ENCODE results near the gene KHDC4. TPM values are rescaled to one million over a fixed set of nuclear protein-coding genes. Genes with fewer than 3 reads are reported as not detected.

Gene KHDC4
- total and polyA plus RNA-seq, 4 donors, result 8.4 to 32.6 (median 14.8) TPM

DNA sequence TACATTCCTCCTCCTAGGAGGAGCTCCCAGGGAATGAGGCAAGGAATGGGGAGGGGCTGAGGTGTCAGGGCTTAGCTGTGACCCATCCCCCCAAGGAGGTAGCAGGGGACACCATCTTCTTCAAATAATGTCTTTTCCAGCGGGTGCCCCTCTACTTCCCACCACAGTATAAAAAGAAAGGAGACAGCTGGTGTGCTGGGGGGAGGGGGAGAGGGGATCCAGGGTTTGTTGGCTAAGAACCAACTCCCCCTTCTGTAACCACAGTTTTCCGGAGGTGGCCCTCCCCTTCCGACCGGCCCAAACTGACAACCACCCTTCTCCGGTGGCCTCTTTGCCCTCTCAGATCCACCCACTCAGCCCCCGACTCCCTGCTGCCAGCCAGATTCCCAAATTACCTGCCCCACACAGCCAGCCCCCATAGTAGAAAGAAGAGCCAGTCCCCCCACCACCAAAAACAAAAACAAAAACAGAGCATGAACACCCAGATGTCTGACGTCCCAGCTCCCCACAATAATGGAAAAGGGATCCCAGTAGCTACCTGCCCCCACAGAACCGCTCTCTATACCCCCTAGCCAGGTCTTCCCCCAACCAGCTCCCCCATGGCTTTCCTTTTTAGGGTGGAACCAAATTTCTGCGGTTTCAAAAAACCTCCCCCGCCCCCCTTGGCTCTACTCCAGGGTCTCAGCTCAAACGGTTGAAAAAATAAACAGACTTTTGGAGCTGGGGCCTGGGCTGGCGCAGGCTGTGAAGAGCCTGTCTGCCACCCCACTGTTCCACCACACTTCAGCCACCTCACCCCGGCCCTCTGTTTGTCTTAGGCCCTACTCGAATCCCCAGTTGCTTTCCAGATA lies 42.1 kb upstream of the KHDC4 start:
- H3K36me3 ChIP-seq (ENCODE audit: control insufficient read depth in 4 of 4, insufficient read depth in 3 of 4, low read depth in 1 of 4, low read length in 3 of 4), result no peaks in the 10 kb centered on the region
- H3K9ac ChIP-seq (ENCODE audit: low read depth in 1 of 2, low read length in 2 of 2), result peak overlapping the region; percentile 0 to 75
- H3K27me3 ChIP-seq (ENCODE audit: control insufficient read depth in 4 of 4, insufficient read depth in 4 of 4, low read length in 3 of 4), result no peaks in the 10 kb centered on the region
- peak overlapping the region in 2 of 3 donors; percentile 76 to 80 for H3K4me3 ChIP-seq (ENCODE audit: low read depth in 1 of 3, low read length in 3 of 3)
- H3K27ac ChIP-seq (ENCODE audit: low read depth in 1 of 2, low read length in 2 of 2), result peak overlapping the region; percentile 80 to 92
- 35% methylated on average over 14 of the region's 14 CpGs for WGBS
- no peaks in the 10 kb centered on the region for H3K9me3 ChIP-seq (ENCODE audit: control insufficient read depth in 4 of 4, low read length in 3 of 4)
- no peak for TF ChIP-seq NR2F2 (IDR thresholded peaks at IDR 0.05)
- no peak for TF ChIP-seq YY1 (IDR thresholded peaks at IDR 0.05)
- TF ChIP-seq, protein P1, sequence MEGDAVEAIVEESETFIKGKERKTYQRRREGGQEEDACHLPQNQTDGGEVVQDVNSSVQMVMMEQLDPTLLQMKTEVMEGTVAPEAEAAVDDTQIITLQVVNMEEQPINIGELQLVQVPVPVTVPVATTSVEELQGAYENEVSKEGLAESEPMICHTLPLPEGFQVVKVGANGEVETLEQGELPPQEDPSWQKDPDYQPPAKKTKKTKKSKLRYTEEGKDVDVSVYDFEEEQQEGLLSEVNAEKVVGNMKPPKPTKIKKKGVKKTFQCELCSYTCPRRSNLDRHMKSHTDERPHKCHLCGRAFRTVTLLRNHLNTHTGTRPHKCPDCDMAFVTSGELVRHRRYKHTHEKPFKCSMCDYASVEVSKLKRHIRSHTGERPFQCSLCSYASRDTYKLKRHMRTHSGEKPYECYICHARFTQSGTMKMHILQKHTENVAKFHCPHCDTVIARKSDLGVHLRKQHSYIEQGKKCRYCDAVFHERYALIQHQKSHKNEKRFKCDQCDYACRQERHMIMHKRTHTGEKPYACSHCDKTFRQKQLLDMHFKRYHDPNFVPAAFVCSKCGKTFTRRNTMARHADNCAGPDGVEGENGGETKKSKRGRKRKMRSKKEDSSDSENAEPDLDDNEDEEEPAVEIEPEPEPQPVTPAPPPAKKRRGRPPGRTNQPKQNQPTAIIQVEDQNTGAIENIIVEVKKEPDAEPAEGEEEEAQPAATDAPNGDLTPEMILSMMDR (IDR thresholded peaks at IDR 0.05; ENCODE audit: low read depth, low read length, missing input control), result no peak
- no peak for TF ChIP-seq HNF4A (conservative IDR thresholded peaks at IDR 0.05)
- TF ChIP-seq RXRA (IDR thresholded peaks at IDR 0.05), result no peak
- no peak for TF ChIP-seq EGR1 (IDR thresholded peaks at IDR 0.05; ENCODE audit: low read depth in 2 of 2)
- TF ChIP-seq, protein P2, sequence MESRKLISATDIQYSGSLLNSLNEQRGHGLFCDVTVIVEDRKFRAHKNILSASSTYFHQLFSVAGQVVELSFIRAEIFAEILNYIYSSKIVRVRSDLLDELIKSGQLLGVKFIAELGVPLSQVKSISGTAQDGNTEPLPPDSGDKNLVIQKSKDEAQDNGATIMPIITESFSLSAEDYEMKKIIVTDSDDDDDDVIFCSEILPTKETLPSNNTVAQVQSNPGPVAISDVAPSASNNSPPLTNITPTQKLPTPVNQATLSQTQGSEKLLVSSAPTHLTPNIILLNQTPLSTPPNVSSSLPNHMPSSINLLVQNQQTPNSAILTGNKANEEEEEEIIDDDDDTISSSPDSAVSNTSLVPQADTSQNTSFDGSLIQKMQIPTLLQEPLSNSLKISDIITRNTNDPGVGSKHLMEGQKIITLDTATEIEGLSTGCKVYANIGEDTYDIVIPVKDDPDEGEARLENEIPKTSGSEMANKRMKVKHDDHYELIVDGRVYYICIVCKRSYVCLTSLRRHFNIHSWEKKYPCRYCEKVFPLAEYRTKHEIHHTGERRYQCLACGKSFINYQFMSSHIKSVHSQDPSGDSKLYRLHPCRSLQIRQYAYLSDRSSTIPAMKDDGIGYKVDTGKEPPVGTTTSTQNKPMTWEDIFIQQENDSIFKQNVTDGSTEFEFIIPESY (IDR thresholded peaks at IDR 0.05), result no peak
- no peak for TF ChIP-seq JUND (IDR thresholded peaks at IDR 0.05)
- TF ChIP-seq FOXA2 (IDR thresholded peaks at IDR 0.05), result no peak
- TF ChIP-seq GABPA (IDR thresholded peaks at IDR 0.05 in 1 of 2, conservative IDR thresholded peaks at IDR 0.05 in 1 of 2), result no peak
- TF ChIP-seq, protein P3, sequence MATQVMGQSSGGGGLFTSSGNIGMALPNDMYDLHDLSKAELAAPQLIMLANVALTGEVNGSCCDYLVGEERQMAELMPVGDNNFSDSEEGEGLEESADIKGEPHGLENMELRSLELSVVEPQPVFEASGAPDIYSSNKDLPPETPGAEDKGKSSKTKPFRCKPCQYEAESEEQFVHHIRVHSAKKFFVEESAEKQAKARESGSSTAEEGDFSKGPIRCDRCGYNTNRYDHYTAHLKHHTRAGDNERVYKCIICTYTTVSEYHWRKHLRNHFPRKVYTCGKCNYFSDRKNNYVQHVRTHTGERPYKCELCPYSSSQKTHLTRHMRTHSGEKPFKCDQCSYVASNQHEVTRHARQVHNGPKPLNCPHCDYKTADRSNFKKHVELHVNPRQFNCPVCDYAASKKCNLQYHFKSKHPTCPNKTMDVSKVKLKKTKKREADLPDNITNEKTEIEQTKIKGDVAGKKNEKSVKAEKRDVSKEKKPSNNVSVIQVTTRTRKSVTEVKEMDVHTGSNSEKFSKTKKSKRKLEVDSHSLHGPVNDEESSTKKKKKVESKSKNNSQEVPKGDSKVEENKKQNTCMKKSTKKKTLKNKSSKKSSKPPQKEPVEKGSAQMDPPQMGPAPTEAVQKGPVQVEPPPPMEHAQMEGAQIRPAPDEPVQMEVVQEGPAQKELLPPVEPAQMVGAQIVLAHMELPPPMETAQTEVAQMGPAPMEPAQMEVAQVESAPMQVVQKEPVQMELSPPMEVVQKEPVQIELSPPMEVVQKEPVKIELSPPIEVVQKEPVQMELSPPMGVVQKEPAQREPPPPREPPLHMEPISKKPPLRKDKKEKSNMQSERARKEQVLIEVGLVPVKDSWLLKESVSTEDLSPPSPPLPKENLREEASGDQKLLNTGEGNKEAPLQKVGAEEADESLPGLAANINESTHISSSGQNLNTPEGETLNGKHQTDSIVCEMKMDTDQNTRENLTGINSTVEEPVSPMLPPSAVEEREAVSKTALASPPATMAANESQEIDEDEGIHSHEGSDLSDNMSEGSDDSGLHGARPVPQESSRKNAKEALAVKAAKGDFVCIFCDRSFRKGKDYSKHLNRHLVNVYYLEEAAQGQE (IDR thresholded peaks at IDR 0.05), result no peak
- TF ChIP-seq SP1 (IDR thresholded peaks at IDR 0.05), result no peak
- TF ChIP-seq FOXA1 (IDR thresholded peaks at IDR 0.05), result no peak
- no peak for TF ChIP-seq HNF4G (IDR thresholded peaks at IDR 0.05)
- TF ChIP-seq, protein P4, sequence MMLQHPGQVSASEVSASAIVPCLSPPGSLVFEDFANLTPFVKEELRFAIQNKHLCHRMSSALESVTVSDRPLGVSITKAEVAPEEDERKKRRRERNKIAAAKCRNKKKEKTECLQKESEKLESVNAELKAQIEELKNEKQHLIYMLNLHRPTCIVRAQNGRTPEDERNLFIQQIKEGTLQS (IDR thresholded peaks at IDR 0.05), result no peak
- no peak for TF ChIP-seq RAD21 (IDR thresholded peaks at IDR 0.05)
- TF ChIP-seq, protein P5, sequence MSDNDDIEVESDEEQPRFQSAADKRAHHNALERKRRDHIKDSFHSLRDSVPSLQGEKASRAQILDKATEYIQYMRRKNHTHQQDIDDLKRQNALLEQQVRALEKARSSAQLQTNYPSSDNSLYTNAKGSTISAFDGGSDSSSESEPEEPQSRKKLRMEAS (IDR thresholded peaks at IDR 0.05), result no peak
- TF ChIP-seq TAF1 (conservative IDR thresholded peaks at IDR 0.05), result no peak
- H3K4me1 ChIP-seq (ENCODE audit: control insufficient read depth in 4 of 4, insufficient read depth in 4 of 4, low read length in 3 of 4), result peaks cover 6 to 24% (median 13%) of the 10 kb centered on the region in 4 donors
- peak; percentile 80 for DNase-seq (ENCODE audit: low spot score)
